GM18519 (cell line): ENCODE results near the gene PARS2.
"Not testable (repeated sequence)": the region's sequence is repeated elsewhere in the genome, so short reads cannot be mapped to it uniquely, and the experiment has no call there.

Experiments used
- ATAC-seq: cut with Tn5 transposase; IDR thresholded peaks from one replicate; pipeline ENCODE4 v1.9.1; 2021; ENCODE audit warnings: mild to moderate bottlenecking, moderate library complexity; ENCODE audit not compliant: unreplicated experiment, low FRiP score

The PARS2 gene

GRCh38 chr1:54775828-54776721 is 11.8 kb upstream of the PARS2 start:
- not testable (repeated sequence) for ATAC-seq

GRCh38 chr1:54774820-54775498 is 10.6 kb upstream of the PARS2 start:
- ATAC-seq: no peak

- no peak for ATAC-seq
Measured at GRCh38 chr1:54772951-54773350, 8.6 kb upstream of the PARS2 start.

DNA sequence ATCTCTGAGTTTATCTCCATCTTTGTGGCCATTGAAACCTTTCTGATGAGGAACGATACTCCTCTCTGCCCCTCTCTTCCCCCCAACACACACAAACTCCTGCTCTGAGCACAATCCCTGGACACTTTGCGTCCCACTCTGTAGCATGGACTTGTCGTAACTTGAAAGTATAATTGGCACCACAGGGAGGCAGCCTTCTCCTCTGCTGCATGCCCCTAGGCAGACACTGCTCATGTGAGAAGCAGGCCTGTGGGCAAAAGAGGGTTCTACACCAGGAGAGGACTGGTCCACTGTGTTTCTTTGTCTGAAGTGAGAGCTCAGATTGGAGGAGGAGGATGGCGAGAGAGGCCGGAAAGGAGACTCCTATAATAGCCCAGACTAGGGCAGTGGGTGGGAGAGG is 3.8 kb upstream of the PARS2 start:
- ATAC-seq: no peak

- ATAC-seq: no peak
Measured at GRCh38 chr1:54767526-54767925, 3.2 kb upstream of the PARS2 start.

- ATAC-seq: no peak
Measured at GRCh38 chr1:54766726-54767125, 2.4 kb upstream of the PARS2 start.

DNA sequence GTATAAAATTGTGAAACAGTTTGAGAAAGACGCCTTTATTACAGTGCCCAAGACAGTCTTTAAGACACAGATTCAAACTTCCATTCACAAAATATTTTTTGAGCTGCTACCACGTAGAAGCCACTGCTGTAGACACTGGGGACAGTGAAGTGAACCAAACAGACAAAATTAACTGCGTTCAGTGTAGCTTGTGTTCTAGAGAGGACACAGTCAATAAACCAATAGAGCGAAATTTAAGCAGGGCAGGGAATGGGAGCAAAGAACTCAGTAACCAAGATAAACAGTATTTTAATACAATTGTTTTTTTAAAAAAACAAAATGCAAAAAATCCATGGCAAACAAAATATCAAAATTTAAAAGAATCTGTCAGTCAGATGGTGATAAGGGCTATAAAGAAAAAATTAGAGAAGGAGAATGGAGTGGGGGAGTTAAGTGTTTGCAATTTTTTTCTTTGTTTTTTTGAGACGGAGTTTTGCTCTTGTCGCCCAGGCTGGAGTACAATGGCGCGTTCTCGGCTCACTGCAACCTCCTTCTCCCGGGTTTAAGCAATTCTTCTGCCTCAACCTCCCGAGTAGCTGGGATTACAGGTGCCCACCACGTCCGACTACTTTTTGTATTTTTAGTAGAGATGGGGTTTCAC is 719 bp upstream of the PARS2 start:
- no peak for ATAC-seq

DNA sequence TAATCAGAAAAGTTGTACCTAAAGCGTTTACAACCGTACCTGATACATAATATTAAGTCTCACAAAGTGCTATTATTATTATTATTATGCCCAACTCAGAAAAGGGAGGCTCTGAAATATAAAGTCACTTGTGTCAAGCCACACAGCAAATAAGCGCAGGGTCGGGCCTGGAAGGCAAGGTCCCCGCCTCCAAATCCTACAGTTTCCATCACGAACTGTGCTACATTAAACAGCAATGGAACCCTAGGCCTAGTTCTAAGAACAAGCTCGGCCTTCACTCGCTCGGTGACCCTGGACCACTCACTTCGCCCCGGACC is 549 bp downstream of the PARS2 start:
- ATAC-seq: no peak

DNA sequence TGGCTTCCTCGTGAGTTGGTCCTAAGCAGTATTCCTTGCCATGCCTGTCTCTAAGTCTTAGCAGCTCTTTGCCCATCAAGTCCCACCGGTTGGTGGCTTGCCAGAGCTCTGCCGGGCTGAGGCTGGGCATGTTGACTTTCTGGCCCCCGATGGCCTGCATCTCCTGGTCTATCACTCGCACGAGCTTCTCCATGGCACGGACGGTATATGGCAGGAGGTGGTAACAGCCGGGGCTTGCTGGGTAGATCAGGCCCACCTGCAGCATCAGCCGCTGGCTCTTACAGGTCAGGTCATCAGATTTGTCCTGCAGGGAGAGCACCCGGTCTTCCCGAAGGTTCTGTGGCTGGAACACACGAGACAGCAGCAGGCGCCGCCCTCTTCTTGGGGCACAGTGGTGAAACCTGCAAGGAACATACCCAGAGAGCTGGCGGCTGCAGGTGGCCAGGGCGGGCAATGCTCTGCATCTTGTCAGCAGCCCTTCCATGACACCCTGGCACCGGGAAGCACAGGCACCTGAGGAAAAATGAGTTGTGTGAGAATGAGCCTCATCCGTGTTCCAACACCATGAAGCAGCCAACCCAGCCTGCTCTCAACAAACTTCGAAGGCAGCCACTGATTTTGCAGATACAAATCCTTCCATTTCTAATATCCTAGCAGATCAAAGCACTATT is 5.5 kb downstream of the PARS2 start:
- no peak for ATAC-seq

DNA sequence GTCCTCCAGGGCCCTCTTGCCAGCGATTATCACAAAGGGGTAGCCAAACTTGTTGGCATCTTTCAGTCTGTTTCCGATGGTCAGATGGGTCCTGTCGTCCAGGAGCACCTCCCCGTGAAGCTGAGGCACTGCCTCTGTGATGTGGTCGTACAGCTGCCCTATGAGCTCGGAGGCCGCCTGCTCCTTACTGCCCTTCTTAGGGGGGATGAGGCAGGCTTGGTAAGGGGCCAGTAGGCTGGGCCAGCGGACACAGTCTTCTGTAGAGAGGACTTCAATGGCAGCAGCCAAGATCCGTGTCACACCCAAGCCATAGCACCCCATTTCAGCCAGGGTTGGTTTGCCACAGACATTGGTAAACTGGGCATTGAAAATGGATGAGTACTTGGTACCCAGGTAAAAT is 6.5 kb downstream of the PARS2 start:
- no peak for ATAC-seq

- ATAC-seq: no peak
Measured at GRCh38 chr1:54754486-54755285, 9.6 kb downstream of the PARS2 start.

GRCh38 chr1:54754045-54754444 is 10.3 kb downstream of the PARS2 start:
- no peak for ATAC-seq

GRCh38 chr1:54751426-54751825 is 12.9 kb downstream of the PARS2 start:
- ATAC-seq: no peak

DNA sequence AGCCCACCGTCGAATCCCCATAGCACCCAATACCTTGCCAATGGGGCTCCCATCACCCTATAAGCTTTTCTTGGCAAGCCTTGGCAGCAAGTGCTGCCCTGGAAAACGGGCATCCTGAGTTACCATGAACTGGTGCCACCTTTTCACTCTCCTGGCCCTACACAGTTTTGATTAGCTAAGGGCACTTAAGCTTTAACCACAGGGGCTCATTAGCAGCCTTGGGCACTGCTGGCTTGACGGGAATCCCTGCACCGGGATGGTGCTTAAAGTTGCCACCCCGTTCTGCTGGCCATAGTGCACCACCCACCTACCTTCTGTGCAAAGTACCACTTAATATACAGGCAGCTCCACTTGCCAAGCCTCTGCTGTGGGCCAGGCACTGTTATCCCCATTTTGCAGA is 13.7 kb downstream of the PARS2 start:
- ATAC-seq: no peak

GRCh38 chr1:54748094-54748835 is 16.1 kb downstream of the PARS2 start:
- ATAC-seq: no peak

GRCh38 chr1:54745864-54746263 is 18.5 kb downstream of the PARS2 start:
- no peak for ATAC-seq

- ATAC-seq: no peak
Measured at GRCh38 chr1:54745274-54745673, 19.0 kb downstream of the PARS2 start.

GRCh38 chr1:54744696-54745095 is 19.6 kb downstream of the PARS2 start:
- no peak for ATAC-seq

- ATAC-seq: no peak
Measured at GRCh38 chr1:54743416-54744226, 20.7 kb downstream of the PARS2 start.
